ENCODE measurements around the gene DIABLO. TPM values are rescaled to one million over a fixed set of nuclear protein-coding genes. Genes with fewer than 3 reads are reported as not detected.
A peak's percentile ranks its signal among the peaks of the same experiment; 100 is the strongest.
"Not testable (repeated sequence)": the region's sequence is repeated elsewhere in the genome, so short reads cannot be mapped to it uniquely, and the experiment has no call there.

Gene DIABLO
- total RNA-seq, 1 experiment from 2014 or later: 107 TPM

DNA sequence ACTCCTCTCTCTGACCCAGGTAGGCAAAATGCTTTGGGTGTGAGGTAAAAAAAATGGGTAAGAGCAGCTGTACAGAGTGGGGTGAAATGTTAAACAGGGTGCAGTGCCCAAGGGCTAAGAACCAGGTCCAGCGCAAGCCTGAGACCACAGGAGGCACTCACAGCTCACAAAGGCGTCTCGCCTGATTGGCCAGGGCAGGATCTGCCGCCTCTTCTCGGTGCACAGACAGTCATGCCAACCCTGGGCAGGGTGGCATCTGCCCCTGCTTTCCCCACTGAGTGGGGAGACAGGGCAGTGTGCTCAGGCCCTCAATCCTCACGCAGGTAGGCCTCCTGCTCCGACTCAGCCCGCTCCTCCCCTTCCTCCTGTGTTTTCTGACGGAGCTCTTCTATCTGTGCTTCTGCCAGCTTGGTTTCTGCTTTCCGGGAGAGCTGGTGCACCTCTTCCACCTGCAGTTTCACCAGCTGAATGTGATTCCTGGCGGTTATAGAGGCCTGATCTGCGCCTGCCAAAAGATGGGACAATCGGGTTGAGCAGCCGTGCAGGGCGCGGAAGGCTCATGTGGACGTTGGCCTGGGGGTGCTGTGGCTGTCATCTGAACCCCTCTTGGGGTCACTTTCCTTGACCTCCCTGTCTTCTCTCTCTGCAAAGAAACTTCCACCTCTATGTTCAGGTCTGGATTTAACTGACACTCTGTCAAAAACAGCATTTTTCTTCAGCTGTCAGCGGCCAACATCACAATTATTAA, 17.6 kb downstream of the DIABLO start:
- no peak for DNase-seq (ENCODE audit: low read depth)

DNA sequence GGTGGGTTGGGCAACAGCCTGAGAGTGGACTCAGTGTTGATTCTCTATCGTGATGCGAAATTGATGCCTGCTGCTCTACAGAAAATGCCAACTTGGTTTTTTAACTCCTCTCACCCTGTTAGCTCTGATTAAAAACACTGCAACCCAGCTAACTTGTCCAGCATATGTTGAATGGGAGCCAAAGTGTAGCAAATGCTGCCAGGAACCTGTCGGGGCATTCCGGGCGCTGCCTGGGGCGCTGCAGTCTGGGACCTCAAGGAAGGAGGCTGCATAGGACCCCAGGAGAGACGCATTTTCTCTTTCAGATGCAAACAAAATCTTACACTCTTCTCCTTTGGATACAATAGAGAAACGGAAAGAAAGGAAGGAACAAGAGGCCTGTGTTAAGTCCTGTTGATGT, 18.5 kb downstream of the DIABLO start:
- no peak for DNase-seq (ENCODE audit: low read depth)

DNA sequence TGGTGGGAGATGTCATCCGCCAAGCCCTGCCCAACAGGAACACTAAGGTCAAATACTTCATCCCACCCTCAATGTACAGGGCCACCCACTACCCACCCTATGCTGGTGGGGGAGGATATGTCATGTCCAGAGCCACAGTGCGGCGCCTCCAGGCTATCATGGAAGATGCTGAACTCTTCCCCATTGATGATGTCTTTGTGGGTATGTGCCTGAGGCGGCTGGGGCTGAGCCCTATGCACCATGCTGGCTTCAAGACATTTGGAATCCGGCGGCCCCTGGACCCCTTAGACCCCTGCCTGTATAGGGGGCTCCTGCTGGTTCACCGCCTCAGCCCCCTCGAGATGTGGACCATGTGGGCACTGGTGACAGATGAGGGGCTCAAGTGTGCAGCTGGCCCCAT, 18.9 kb downstream of the DIABLO start:
- no peak for DNase-seq (ENCODE audit: low read depth)

DNA sequence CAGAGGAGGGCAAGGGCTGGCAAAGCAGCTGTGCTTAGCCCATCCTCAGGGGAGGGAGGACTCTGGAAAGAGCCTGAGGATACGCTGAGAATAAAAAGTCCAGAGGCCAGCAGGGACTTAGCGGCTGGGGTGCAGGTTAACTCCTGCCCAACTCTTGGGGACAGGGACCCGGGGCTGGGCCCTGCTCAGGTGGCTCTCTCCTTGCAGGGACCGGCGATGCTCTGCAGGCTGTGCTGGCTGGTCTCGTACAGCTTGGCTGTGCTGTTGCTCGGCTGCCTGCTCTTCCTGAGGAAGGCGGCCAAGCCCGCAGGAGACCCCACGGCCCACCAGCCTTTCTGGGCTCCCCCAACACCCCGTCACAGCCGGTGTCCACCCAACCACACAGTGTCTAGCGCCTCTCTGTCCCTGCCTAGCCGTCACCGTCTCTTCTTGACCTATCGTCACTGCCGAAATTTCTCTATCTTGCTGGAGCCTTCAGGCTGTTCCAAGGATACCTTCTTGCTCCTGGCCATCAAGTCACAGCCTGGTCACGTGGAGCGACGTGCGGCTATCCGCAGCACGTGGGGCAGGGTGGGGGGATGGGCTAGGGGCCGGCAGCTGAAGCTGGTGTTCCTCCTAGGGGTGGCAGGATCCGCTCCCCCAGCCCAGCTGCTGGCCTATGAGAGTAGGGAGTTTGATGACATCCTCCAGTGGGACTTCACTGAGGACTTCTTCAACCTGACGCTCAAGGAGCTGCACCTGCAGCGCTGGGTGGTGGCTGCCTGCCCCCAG, 19.6 kb downstream of the DIABLO start:
- no peak for DNase-seq (ENCODE audit: low read depth)

DNA sequence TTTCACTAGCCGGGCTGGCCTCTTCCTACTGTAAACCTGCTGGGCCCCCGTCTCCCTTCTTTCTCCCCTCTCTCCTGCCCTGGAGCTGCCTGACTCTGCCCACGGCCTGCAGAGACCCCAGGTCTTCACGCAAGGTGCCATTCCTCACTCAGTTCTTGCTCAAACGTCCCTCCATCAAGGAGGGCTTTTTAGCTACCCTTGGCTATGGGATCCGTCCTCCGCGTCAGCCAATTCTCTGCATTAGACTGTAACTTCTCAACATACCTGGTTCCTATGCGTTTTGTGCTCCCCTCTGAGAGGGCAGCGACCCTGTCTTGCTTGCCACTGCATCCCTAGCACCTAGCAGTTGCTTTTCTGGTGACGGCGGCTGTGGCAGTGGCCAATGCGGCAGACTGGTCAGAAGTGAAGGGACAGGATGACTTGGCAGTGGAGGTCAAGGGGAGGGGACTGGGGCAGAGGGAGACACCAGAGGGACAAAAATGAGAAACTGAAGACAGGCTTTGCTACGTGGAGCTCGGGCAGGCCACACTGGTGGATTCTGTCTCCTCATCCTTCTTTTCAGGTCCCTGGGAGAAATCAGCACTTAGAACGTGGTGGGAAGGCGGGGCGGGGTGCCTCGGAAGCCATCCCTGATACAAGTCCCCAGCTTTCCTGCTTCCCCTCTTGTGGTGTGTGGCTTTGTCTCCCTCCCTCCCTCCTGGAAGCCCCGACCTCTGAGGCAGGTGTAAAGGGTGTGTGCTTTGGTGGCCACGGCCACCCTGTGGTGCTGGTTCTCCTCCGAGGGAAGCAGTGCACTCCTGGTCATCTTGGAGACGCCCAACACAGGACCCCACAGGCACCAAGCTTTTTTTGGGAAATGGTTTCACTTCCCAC, 20.6 kb downstream of the DIABLO start:
- DNase-seq (ENCODE audit: low read depth): no peak

DNA sequence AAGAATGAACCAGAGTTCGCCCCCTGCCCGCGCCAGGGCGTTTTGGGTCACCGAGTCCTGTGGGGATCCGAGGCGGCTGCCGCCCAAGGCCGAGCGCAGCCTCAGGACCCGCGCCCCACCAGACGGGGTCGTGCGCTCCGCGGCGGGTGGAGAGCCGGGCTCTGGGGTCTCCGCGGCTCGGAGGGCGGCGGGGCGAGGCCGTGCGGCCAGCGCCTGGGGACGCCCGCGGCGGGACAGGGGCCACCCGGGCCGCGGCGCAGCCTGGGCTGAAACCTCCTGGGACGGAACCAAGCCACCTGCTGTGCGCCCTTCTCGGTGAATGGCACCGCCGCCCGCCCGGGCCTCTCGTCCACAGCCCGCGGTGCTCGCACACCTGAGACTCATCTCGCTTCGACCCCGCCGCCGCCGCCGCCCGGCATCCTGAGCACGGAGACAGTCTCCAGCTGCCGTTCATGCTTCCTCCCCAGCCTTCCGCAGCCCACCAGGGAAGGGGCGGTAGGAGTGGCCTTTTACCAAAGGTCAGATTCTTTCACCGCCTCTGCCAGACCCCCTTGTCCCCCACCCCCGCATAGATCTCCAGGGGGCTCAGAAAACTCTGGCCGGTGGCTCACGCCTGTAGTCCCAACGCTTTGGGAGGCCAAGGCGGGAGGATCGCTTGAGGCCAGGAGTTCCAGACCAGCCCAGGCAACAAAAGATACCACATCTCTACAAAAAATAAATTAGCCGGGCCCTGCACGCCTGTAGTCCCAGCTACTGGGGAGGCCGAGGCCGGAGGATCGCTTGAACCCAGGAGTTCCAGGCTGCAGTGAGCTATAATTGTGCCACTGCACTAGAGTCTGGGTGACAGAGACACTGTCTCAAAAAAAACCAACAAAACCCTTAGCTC, 21.4 kb downstream of the DIABLO start:
- DNase-seq (ENCODE audit: low read depth): no peak

DNA sequence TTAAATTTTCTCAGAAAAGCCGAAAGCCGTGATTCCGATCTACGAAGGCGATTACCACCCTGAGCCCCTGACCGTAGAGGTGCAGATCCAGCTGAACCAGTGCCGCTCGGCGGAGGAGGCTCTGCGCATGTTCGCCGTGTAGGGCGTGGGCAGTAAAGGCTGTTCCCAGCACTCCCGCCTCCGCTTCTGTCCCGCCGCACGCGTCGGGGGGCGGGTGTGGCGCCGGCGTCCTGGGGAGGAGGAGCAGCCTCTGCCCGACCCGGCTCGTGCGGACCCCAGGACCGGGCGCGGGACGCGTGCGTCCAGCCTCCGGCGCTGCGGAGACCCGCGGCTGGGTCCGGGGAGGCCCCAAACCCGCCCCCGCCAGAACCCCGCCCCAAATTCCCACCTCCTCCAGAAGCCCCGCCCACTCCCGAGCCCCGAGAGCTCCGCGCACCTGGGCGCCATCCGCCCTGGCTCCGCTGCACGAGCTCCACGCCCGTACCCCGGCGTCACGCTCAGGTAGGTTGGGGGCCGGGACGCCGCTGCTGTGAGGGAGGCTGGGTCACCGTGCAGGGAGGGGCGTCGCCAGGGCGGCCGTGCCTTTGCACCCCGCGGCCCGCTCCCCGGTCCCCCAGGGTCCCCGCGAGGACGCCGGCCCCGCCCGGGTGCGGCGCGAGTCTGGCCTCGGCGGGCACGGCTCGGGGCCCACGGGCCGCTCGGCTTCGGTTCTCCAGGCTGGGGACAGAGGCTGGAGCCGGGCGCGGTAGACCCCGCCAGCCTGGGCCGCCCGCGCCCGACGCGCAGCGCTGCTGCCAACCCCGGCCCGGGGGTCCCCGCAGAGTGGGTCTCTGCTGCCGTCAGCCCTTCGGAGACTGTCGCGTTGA, 22.3 kb downstream of the DIABLO start, which contains the start of gene B3GNT4:
B3GNT4 (plus strand) TSS at position 409 of the 866 bp plus-strand sequence. CDS start 910 bp downstream, outside the sequence.
- DNase-seq (ENCODE audit: low read depth): peak; percentile 46

DNA sequence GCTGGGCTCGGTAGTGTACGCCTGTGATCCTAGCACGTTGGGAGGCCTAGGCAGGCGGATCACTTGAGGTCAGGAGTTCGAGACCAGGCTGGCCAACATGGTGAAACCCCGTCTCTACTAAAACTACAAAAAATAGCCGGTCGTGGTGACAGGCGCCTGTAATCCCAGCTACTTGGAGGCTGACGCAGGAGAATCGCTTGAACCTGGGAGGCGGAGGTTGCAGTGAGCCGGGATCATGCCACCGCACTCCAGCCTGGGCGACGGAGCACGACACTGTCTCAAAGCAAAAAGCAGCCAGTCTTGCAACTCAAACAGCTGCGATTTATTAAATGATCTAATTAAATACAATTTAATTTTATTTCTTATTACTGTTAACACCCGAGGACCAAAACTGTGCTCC, 23.0 kb downstream of the DIABLO start:
- not testable (repeated sequence) for DNase-seq (ENCODE audit: low read depth)

DNA sequence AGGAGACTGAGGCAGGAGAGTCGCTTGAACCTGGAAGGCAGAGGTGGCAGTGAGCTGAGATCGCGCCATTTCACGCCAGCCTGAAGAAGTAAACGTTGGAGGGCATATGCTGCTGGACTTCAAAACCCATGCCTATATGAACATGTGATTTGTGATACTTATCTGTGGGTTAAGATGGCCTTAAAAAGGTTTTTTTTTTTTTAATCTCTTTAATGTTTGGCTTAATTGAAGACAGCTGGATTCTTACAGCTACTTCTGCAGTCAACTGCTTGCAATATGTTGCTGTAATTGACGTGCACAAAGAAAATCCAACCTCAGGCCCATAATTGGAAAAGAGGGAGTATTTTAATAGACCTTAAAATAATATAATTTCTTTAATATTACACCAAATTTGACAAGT, 23.8 kb downstream of the DIABLO start:
- no peak for DNase-seq (ENCODE audit: low read depth)

DNA sequence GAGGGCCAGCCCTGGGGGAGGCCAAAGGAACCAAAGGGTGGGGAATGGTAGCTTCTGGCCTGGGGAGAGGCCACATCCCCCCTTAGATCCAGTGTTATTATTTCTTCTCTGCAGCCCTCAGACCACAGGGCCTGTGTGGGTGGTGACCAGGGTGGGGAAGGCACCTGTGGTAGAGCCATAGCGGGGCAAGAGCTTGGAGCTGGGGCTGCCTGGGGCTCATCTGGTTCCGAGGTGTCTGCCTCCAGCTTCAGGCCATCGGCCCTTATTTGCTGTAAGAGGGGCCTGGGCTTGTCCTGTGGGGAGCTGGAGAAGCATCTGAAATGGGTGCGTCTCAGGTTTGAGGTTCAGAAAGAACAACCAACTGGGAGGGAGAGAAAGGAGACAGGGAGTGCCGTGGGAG, 24.5 kb downstream of the DIABLO start:
- DNase-seq (ENCODE audit: low read depth): no peak

DNA sequence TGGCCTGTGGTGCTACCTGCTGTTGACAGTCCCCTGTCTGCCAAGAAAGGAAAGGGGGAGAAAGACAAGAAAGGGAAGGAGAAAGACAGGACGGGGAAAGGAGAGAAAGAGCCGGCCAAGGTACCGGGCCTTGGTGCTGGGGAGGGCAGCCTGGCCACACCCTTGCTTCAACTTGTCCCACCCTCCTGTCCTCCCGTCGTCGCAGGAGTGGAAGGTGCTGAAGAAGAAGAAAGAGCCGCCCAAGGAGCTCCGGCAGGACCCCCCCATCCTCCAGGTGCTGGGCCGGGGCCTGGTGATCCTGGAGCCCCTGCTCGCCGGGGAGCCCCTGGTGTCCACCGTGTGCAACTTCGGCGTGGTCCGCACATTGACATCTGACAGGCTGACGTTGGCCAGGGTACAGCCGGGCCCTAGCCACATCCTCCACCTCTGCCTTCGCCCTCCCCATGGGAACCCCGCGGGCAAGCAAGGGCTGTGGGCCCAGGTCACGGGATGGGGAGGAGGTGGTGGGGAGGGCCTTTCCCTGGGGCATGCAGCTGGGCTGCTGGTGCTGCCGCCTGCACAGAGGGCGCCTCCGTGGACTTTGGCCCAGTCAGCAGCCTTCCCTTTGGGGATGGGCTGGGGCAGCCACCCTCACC, 25.2 kb downstream of the DIABLO start:
- no peak for DNase-seq (ENCODE audit: low read depth)

DNA sequence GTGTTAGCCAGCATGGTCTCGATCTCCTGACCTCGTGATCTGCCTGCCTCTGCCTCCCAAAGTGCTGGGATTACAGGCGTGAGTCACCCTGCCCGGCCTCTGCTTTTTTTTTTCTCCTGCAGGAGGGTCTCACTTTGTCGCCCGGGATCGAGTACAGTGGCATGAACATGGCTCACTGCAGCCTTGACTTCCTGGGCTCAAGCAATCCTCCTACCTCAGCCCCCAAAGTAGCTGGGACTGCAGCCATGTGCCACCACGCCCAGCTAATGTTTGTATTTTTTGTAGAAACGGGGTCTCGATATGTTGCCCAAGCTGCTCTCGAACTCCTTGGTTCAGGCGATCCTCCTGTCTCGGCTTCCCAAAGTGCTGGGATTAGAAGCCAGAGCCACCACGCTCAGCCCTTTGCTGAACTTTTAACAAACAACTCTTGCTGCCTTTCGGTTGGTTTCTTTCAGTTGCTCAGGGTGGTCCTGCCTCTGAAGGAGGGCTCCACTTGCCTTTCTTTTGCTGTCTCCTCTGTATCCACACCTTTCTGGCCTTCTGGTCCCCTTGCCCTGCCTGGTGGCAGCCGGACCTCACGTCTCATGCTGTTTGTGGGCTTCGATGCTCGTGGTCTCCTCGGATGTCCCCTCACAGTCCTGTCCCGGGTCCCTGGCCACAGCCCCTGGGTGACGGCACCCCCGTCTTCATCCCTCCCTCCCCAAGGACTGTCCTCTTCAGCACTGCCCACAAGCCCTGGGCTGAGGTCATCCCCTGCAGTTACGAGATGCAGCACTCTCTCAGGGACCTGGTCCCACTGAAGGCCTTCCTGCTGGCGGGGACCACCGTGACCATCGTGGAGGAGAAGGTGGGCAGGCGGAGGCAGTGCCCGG, 26.1 kb downstream of the DIABLO start:
- no peak for DNase-seq (ENCODE audit: low read depth)

DNA sequence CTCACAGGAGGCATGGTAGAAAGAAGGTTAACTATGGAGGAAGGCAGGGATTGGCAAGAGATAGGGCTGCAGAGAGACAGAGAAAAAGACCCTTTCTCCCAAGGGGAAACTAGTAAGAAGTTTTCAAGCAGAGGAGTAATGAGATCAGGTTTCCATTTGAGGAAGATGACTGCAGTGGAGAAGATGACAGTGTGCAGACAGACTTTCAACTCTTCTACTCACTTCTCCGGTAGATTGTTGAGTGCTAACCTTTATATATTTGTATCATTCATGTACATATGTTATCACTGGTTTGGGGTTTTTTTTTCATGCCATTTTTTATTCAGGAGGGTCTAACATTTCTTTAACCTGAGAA, 28.3 kb downstream of the DIABLO start:
- no peak for DNase-seq (ENCODE audit: low read depth)

DNA sequence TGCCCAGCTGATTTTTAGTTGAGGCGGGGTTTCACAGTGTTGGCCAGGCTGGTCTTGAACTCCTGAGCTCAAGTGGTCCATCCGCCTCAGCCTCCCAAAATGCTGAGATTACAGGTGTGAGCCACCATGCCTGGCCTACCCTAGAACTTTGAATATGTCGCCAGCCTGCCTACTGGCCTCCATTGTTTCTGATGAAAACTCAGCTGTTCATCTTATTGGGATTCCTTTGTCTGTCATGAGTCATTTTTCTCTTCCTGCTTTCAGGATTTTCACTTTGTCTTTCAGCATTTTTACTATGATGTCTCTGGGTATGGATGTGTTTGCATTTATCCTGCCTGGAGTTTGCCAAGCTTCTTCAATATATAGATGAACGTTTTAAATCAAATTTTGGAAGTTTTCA, 30.4 kb downstream of the DIABLO start:
- no peak for DNase-seq (ENCODE audit: low read depth)

DNA sequence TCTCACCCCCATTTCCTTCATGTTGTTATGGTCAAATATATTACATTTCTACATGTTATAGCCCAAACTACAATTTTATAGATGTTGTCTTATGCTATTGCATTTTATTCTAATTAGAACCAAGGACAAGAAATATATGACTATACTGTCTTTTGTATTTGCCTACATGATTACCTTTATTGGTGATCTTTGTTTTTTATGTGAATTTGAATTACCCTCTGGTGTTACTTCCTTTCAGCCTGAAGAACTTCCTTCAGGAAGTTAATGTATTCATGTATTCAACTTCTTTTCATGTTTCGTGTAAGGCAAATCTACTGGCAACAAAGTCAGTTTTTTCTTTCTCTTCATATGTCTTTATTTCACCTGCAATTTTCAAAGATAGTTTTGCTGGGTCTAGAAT, 31.0 kb downstream of the DIABLO start:
- no peak for DNase-seq (ENCODE audit: low read depth)

DNA sequence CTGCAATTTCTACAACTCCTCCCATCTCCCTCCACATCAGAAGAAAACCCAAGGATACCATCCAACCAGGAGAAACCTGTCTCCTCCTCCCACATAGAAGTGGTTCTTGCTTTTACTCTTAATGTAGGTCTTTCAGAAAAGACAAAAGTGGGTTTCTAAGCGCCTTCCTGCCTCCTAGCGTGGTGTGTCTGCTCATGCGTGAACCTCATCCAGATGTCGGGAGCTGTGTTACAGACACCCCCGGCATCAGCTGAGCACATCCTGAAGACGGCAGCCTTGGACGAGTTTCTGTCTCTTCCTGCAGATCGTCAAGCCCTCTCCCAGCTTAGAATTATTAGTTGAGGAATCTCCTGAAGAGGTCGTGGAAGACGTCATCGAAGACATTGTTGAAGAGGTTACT, 33.4 kb downstream of the DIABLO start:
- DNase-seq (ENCODE audit: low read depth): no peak

DNA sequence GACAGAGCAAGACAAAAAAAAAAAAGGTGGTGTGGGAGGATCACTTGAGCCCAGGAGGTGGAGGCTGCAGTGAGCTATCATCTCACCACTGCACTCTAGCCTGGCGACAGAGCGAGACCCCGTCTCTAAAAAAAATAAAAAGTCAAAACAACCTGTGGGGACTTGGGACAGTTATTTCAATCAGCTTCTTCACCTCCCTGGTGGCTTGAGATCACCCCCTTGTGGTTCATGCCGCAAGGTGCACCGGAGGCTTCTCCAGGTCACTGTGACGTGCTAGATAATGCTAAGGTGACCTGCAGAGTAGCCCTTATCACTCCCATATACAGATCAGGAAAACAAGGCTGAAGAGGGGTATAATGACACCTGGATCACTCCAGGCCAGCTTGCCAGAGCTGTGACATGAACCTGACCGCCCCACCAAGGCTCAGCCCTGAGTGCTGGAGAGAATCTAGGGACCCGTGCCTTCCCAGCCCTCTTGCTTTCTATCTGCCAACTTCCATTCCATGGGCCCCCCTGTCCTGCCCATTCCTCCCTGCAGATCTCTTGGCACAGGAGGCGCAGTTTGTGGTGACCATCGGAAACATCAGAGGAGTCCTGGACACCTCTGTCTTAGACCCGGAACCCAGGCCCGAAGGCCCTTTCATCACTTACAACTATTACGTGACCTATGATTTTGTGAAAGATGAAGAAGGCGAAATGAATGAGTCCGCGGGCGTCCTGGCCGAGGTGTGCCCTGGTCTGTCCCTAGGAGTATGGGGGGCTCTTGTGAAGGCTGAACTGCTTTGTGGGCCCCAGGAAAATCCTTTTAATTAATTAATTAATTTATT, 34.8 kb downstream of the DIABLO start:
- peak; percentile 58 for DNase-seq (ENCODE audit: low read depth)

Measured in M059J (cell line).